Glutamatergic neuron (in vitro differentiated cells): ENCODE results near the gene ENHO. TPM values are rescaled to one million over a fixed set of nuclear protein-coding genes. Genes with fewer than 3 reads are reported as not detected.

ENCODE experiments used
- DNase-seq: peaks from one replicate; pipeline ENCODE4 v3.0.0; 2022
- H3K27ac Mint-ChIP-seq: one replicate; pipeline ENCODE4 v1.8.0; 2020; ENCODE audit warnings: mild to moderate bottlenecking, mixed read lengths, inconsistent platforms; ENCODE audit not compliant: unreplicated experiment
- H3K27me3 Mint-ChIP-seq: one replicate; pipeline ENCODE4 v1.8.0; 2020; ENCODE audit warnings: mild to moderate bottlenecking, moderate library complexity, mixed read lengths, inconsistent platforms; ENCODE audit not compliant: unreplicated experiment
- H3K36me3 Mint-ChIP-seq: one replicate; pipeline ENCODE4 v1.8.0; 2020; ENCODE audit warnings: mild to moderate bottlenecking, mixed read lengths, inconsistent platforms; ENCODE audit not compliant: unreplicated experiment
- H3K4me1 Mint-ChIP-seq: one replicate; pipeline ENCODE4 v1.8.0; 2020; ENCODE audit warnings: mild to moderate bottlenecking, low read depth, mixed read lengths, inconsistent platforms; ENCODE audit not compliant: unreplicated experiment
- H3K4me3 Mint-ChIP-seq: one replicate; pipeline ENCODE4 v1.8.0; 2020; ENCODE audit warnings: mild to moderate bottlenecking, mixed read lengths, inconsistent platforms; ENCODE audit not compliant: unreplicated experiment
- H3K9me3 Mint-ChIP-seq: one replicate; pipeline ENCODE4 v1.8.0; 2020; ENCODE audit warnings: mild to moderate bottlenecking, moderate library complexity, mixed read lengths, inconsistent platforms; ENCODE audit not compliant: unreplicated experiment
- total RNA-seq: library from RNA; stranded (reverse); fragmentation: NEBNext Ultra II Directional; extraction: Animal tissue kit (Norgen Biotek cat#: 25700); gene quantifications from one replicate; pipeline ENCODE4 v1.2.1, GENCODE V29; 2021; ENCODE audit not compliant: unreplicated experiment
- TF ChIP-seq, protein P1 (sequence below): fragments of 200-600 bp; sonication (generic); IDR thresholded peaks from one replicate; pipeline ENCODE4 v1.5.0; 2021; ENCODE audit not compliant: partially characterized antibody, unreplicated experiment

The ENHO gene
- total RNA-seq, 1 donor from 2014 or later = 11.5 TPM

DNA sequence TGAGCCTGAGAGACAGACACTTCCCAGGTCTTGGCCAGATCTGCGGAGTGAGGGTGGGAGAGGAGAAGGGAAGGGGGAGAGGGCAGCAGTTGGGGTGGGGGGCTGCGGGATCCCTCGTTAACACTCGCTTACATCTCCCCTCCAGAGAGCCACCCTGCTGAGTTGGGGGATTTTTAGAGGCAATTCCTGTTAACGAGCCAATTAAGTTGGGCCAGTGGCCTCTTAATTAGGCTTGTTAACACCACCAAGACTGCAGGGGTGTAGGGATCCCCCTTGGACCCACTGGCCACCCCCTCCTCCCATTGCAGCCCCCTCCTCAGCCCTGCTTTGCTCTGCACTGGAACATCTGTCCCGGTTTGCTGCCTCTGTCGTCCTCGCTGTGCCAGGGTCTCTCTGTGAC, 43.1 kb upstream of the ENHO start:
- Mint-ChIP-seq H3K4me3 (peak overlapping the region; percentile 68), H3K27me3 (peaks cover 30% of the 10 kb centered on the region), H3K9me3 (peaks cover 36% of the 10 kb centered on the region), H3K27ac (peak overlapping the region; percentile 80), H3K36me3 (peaks cover 28% of the 10 kb centered on the region), H3K4me1 (peaks cover 69% of the 10 kb centered on the region)
- no peak for DNase-seq
- TF ChIP-seq, protein P1, sequence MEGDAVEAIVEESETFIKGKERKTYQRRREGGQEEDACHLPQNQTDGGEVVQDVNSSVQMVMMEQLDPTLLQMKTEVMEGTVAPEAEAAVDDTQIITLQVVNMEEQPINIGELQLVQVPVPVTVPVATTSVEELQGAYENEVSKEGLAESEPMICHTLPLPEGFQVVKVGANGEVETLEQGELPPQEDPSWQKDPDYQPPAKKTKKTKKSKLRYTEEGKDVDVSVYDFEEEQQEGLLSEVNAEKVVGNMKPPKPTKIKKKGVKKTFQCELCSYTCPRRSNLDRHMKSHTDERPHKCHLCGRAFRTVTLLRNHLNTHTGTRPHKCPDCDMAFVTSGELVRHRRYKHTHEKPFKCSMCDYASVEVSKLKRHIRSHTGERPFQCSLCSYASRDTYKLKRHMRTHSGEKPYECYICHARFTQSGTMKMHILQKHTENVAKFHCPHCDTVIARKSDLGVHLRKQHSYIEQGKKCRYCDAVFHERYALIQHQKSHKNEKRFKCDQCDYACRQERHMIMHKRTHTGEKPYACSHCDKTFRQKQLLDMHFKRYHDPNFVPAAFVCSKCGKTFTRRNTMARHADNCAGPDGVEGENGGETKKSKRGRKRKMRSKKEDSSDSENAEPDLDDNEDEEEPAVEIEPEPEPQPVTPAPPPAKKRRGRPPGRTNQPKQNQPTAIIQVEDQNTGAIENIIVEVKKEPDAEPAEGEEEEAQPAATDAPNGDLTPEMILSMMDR = no peak

DNA sequence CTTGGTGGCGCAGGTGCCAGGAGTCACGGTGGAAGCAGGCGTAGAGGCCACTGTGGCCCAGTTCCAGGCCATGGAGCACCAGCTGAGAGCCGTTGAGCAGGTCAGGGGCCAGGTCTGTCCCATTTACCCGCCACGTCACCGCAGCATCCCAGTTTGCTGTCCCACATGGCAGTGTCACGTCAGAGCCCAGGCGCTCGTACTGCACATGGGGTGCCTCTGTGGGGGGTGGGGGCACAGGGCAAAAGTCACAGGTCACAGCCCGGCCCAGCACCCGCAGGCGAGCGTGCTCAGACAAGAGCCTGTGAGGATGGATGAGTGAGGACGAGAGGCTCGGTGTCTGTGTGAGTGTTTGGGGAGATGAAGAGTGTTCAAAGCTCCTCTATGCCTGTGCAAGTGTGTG, 41.8 kb upstream of the ENHO start:
- TF ChIP-seq, protein P1 = no peak
- DNase-seq = no peak
- peaks cover 30% of the 10 kb centered on the region for H3K27me3 Mint-ChIP-seq
- peaks cover 28% of the 10 kb centered on the region for H3K36me3 Mint-ChIP-seq
- H3K4me1 Mint-ChIP-seq = peaks cover 63% of the 10 kb centered on the region
- H3K27ac Mint-ChIP-seq = peak overlapping the region; percentile 44
- peak overlapping the region; percentile 45 for H3K4me3 Mint-ChIP-seq
- peaks cover 36% of the 10 kb centered on the region for H3K9me3 Mint-ChIP-seq

DNA sequence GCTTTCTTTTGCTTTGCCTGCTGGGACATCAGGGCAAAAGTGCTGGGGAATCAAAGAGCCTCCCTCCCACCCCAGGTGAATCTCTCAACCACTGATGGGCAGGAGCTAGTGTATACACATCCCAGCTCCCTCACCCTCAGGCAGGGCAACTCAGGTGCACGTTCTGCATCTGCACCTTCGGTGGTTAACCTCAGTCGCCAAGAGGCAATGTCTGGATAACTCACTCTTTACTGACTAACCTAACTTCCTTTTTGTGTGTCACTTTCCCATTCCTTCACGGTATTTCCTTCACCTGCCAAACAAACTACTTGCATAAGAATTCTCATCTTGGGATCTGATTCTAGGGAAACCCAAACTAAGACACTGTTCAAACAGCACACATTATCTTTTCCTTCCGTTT, 40.5 kb upstream of the ENHO start:
- peaks cover 28% of the 10 kb centered on the region for H3K36me3 Mint-ChIP-seq
- TF ChIP-seq, protein P1 = no peak
- peak overlapping the region; percentile 63 for H3K4me3 Mint-ChIP-seq
- H3K4me1 Mint-ChIP-seq = peaks cover 63% of the 10 kb centered on the region
- peaks cover 33% of the 10 kb centered on the region for H3K9me3 Mint-ChIP-seq
- no peak overlapping the region for H3K27ac Mint-ChIP-seq
- H3K27me3 Mint-ChIP-seq = peaks cover 24% of the 10 kb centered on the region
- DNase-seq = no peak

DNA sequence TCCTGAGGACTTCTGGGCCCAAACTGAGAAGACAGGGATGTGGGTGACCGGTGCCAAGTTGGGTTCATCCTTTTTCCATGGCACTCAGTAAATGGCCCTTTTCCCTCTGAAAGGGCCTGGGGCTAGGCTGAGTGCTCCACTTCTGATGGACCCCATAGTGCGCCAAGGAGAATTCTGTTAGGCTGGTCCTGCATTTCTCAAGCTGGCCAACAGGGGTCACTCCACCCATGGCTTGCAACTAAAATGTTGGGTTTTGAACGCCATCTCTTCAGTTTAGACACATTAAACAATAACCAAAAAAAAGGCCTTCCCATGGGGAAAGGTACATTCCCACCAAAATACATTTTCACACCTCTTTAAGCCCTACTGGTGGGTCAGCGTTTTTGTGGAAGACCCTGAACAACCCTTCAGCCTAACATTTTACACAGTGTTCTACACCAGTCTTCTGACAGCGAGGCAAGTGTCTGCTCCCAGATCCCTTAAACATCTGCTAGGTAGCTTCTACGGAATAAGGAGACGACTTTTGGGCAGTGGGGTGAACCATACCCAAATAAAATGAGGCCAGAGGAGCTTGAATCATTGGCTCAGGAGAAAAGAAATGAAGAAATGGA, 39.5 kb upstream of the ENHO start:
- no peak for DNase-seq
- Mint-ChIP-seq H3K4me3 (no peak overlapping the region), H3K27me3 (peaks cover 23% of the 10 kb centered on the region), H3K9me3 (peaks cover 33% of the 10 kb centered on the region), H3K4me1 (peaks cover 58% of the 10 kb centered on the region), H3K36me3 (peaks cover 25% of the 10 kb centered on the region), H3K27ac (no peak overlapping the region)
- TF ChIP-seq, protein P1 = peak; percentile 89

DNA sequence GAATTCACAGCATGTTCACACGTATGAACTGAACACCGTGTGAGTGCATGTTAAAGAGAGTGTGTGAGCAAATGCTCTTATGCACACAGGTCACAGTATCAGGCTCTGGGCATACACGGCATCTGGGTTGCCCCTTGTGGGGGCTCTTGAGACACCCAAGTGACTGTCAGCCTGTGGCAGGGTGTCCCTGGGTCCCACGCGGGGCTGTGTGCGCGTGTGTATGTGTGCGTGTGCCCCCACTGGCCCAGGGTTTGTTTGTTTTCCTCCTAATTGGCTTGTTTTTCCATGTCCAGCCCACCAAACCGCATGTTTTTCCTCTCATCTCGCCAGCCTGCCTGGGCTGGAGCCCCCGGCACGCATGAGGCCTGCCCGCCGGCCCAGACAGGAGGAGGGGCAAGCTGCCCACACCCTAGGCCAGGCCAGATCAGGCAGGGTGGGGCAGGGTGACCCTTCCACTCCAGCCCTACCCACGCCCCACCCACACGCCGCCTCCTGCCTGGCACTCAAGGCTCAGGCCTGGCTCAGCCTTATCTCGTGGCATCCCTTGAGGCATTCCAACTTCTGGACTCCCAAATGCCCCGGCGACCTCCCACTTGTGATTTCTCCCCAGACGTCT, 37.9 kb upstream of the ENHO start:
- Mint-ChIP-seq H3K4me3 (peak overlapping the region; percentile 63), H3K27me3 (peaks cover 22% of the 10 kb centered on the region), H3K4me1 (peaks cover 55% of the 10 kb centered on the region), H3K27ac (peak overlapping the region; percentile 94), H3K9me3 (peaks cover 29% of the 10 kb centered on the region), H3K36me3 (peaks cover 23% of the 10 kb centered on the region)
- DNase-seq = no peak
- TF ChIP-seq, protein P1 = no peak
